ENCODE measurements around the gene MYL7.
A peak's percentile ranks its signal among the peaks of the same experiment; 100 is the strongest.

MYL7 gene

DNA sequence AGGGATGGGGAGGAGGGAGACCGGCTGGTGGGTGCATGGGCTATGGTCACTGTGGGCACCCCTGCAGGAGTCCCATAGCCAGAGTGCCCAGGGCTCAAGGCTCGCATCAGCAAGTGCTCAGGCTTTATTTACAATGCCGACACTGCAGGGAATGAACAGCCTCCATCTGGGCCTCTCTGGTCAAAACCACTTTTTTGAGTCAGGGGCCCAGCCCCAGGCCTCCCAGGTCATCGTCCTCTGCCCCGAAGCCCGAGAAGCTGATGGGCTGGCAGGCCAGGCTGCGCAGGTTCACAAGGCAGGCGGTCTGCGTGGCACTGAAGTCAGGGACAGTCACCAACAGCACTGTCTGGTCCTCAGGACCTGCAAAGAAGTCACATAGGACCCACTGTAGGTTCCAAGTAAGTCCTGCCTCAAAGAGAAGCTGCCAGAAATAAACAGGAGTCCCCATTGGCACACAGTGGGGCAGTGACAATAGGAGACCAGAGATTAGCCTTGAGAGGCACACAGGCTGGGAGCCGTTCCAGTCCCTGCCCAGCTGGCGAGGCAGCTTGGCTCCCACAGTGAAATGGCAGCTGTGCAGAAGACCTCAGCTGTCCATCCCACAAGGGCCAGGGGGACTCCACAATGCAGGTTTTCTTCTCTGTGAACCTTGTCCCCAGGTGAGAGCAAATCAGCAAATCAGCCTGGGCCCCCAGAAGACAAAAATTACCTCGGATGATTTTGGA lies 26.4 kb downstream of the MYL7 start:
- H3K27ac ChIP-seq, result no peak overlapping the region
- H3K36me3 ChIP-seq (ENCODE audit: insufficient read depth, low read length), result peaks cover 50% of the 10 kb centered on the region; the same call in 1 of the 2 replicates
- TF ChIP-seq EZH2 (IDR thresholded peaks at IDR 0.05) (no peak), POLR2AphosphoS5 (IDR thresholded peaks at IDR 0.05; ENCODE audit: borderline replicate concordance, low read depth, low read length) (no peak; the same call in 1 of the 2 replicates), FOXP2 (optimal IDR thresholded peaks at IDR 0.05; ENCODE audit: control extremely low read depth, extremely low read length, insufficient read depth) (no peak)
- no peak overlapping the region for H3K4me3 ChIP-seq
- no peak for DNase-seq (ENCODE audit: low read depth, low spot score)
- no peak overlapping the region for H3K9ac ChIP-seq (ENCODE audit: insufficient read length)
- no peaks in the 10 kb centered on the region for H3K9me3 ChIP-seq (ENCODE audit: low read depth, low read length)

DNA sequence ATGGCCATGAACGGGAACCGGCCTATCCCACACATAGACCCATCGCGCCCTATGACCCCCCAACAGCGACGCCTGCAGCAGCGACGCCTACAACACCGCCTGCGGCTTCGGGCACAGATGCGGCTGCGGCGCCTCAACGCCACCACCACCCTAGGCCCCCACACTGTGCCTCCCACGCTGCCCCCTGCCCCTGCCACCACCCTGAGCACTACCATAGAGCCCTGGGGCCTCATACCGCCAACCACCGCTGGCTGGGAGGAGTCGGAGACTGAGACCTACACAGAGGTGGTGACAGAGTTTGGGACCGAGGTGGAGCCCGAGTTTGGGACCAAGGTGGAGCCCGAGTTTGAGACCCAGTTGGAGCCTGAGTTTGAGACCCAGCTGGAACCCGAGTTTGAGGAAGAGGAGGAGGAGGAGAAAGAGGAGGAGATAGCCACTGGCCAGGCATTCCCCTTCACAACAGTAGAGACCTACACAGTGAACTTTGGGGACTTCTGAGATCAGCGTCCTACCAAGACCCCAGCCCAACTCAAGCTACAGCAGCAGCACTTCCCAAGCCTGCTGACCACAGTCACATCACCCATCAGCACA lies 27.3 kb downstream of the MYL7 start:
- no peak overlapping the region for H3K27ac ChIP-seq
- DNase-seq (ENCODE audit: low read depth, low spot score), result no peak
- no peak overlapping the region for H3K9ac ChIP-seq (ENCODE audit: insufficient read length)
- H3K36me3 ChIP-seq (ENCODE audit: insufficient read depth, low read length), result peaks cover 41% of the 10 kb centered on the region; the same call in 1 of the 2 replicates
- no peak for TF ChIP-seq FOXP2 (optimal IDR thresholded peaks at IDR 0.05; ENCODE audit: control extremely low read depth, extremely low read length, insufficient read depth)
- no peak for TF ChIP-seq EZH2 (IDR thresholded peaks at IDR 0.05)
- no peak for TF ChIP-seq POLR2AphosphoS5 (IDR thresholded peaks at IDR 0.05; ENCODE audit: borderline replicate concordance, low read depth, low read length)
- H3K4me3 ChIP-seq, result no peak overlapping the region
- no peaks in the 10 kb centered on the region for H3K9me3 ChIP-seq (ENCODE audit: low read depth, low read length)

DNA sequence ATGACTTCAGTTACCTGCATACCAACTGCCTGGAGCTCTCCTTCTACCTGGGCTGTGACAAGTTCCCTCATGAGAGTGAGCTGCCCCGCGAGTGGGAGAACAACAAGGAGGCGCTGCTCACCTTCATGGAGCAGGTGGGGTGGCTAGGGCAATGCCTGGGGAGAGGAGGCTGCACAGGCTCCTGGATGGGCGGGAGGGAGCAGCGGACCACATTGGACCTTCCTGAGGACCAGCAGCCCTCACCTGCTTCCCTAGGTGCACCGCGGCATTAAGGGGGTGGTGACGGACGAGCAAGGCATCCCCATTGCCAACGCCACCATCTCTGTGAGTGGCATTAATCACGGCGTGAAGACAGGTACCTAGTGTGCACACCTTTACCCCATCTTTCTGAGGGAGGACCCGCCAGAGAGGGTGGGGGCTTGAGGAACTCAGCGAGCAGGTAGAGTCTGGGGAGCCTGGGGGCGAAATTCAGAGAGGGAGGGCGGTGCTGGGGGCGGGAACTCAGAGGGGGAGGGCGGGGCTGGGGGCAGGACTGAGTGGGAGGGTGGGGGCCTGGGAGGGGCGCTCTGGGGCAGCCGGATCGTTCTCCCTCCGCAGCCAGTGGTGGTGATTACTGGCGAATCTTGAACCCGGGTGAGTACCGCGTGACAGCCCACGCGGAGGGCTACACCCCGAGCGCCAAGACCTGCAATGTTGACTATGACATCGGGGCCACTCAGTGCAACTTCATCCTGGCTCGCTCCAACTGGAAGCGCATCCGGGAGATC lies 28.0 kb downstream of the MYL7 start:
- peaks cover 37% of the 10 kb centered on the region; the same call in 1 of the 2 replicates for H3K36me3 ChIP-seq (ENCODE audit: insufficient read depth, low read length)

DNA sequence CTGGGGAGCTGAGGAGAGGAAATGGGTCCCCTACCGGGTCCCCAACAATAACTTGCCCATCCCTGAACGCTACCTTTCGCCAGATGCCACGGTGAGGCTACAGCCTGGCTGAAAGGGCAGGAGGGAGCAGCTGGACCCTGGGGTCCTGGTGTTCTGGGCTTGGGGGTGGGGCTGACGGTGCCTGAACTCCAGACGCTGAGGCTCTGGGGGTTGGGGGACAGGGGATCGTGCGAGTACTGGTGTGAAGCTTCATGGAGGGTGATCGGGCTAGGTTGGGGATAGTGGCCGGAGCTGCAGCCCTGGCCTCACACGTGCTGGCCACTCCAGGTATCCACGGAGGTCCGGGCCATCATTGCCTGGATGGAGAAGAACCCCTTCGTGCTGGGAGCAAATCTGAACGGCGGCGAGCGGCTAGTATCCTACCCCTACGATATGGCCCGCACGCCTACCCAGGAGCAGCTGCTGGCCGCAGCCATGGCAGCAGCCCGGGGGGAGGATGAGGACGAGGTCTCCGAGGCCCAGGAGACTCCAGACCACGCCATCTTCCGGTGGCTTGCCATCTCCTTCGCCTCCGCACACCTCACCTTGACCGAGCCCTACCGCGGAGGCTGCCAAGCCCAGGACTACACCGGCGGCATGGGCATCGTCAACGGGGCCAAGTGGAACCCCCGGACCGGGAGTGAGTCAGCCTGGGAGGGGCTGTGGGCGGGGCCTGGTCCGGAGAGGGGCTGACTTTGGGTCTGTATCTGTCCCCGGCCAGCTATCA lies 28.7 kb downstream of the MYL7 start:
- H3K27ac ChIP-seq, result no peak overlapping the region
- TF ChIP-seq POLR2AphosphoS5 (IDR thresholded peaks at IDR 0.05; ENCODE audit: borderline replicate concordance, low read depth, low read length) (no peak; the same call in 1 of the 2 replicates), FOXP2 (optimal IDR thresholded peaks at IDR 0.05; ENCODE audit: control extremely low read depth, extremely low read length, insufficient read depth) (no peak), EZH2 (IDR thresholded peaks at IDR 0.05) (no peak)
- H3K9me3 ChIP-seq (ENCODE audit: low read depth, low read length), result no peaks in the 10 kb centered on the region
- DNase-seq (ENCODE audit: low read depth, low spot score), result no peak
- no peak overlapping the region for H3K9ac ChIP-seq (ENCODE audit: insufficient read length)
- peaks cover 29% of the 10 kb centered on the region; the same call in 1 of the 2 replicates for H3K36me3 ChIP-seq (ENCODE audit: insufficient read depth, low read length)
- H3K4me3 ChIP-seq, result no peak overlapping the region

More for the DNA sequence above, 28.0 kb downstream of the MYL7 start:
- H3K4me3 ChIP-seq, result no peak overlapping the region
- H3K9ac ChIP-seq (ENCODE audit: insufficient read length), result no peak overlapping the region
- TF ChIP-seq EZH2 (IDR thresholded peaks at IDR 0.05) (no peak), POLR2AphosphoS5 (IDR thresholded peaks at IDR 0.05; ENCODE audit: borderline replicate concordance, low read depth, low read length) (peak; percentile 40; the same call in 1 of the 2 replicates)
- no peak for DNase-seq (ENCODE audit: low read depth, low spot score)
- H3K9me3 ChIP-seq (ENCODE audit: low read depth, low read length), result no peaks in the 10 kb centered on the region
- no peak overlapping the region for H3K27ac ChIP-seq

DNA sequence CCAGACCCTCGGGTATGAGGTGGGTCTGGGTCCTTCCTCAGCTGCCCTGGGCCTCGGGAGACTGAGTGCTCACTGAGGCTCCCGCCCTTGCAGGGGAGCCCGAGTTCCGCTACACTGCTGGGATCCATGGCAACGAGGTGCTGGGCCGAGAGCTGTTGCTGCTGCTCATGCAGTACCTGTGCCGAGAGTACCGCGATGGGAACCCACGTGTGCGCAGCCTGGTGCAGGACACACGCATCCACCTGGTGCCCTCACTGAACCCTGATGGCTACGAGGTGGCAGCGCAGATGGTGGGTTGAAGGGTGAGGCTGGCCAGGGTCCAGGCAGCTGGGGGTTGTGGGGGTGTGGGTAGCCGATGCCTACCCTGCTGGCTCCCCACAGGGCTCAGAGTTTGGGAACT lies 29.4 kb downstream of the MYL7 start:
- no peak overlapping the region for H3K4me3 ChIP-seq
- H3K9me3 ChIP-seq (ENCODE audit: low read depth, low read length), result no peaks in the 10 kb centered on the region
- DNase-seq (ENCODE audit: low read depth, low spot score), result no peak
- no peak overlapping the region for H3K9ac ChIP-seq (ENCODE audit: insufficient read length)
- no peak overlapping the region for H3K27ac ChIP-seq
- no peak for TF ChIP-seq EZH2 (IDR thresholded peaks at IDR 0.05)
- TF ChIP-seq POLR2AphosphoS5 (IDR thresholded peaks at IDR 0.05; ENCODE audit: borderline replicate concordance, low read depth, low read length), result no peak; the same call in 1 of the 2 replicates
- no peak for TF ChIP-seq FOXP2 (optimal IDR thresholded peaks at IDR 0.05; ENCODE audit: control extremely low read depth, extremely low read length, insufficient read depth)
- peaks cover 22% of the 10 kb centered on the region; the same call in 1 of the 2 replicates for H3K36me3 ChIP-seq (ENCODE audit: insufficient read depth, low read length)

DNA sequence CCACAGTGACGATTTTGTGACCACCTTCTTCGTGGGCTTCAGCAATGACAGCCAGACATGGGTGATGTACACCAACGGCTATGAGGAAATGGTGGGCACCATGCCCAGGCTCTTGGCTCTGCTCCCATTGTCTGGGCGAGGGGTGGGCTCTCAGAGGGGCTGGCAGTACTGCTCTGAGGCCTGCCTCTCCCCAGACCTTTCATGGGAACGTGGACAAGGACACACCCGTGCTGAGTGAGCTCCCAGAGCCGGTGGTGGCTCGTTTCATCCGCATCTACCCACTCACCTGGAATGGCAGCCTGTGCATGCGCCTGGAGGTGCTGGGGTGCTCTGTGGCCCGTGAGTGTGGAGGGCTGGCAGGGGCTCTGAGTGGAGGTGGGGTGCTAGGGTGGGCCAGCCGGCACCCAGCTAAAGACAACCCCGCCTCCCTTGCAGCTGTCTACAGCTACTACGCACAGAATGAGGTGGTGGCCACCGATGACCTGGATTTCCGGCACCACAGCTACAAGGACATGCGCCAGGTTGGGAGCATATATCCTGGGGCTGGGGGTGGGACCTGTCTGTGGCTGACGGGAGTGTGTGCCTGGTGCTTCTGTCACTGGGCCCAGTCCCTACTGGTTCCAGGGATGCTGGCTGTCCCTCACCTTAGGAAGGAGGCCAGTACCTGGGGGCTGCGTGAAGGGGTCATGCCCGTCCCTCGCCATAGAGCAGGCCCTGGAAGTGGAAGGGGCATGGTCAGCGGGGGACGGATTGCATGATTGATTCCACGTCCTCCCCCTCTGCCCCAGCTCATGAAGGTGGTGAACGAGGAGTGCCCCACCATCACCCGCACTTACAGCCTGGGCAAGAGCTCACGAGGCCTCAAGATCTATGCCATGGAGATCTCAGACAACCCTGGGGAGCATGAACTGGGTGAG lies 30.2 kb downstream of the MYL7 start:
- TF ChIP-seq EZH2 (IDR thresholded peaks at IDR 0.05) (no peak), POLR2AphosphoS5 (IDR thresholded peaks at IDR 0.05; ENCODE audit: borderline replicate concordance, low read depth, low read length) (no peak), FOXP2 (optimal IDR thresholded peaks at IDR 0.05; ENCODE audit: control extremely low read depth, extremely low read length, insufficient read depth) (no peak)
- Histone ChIP-seq H3K27ac (no peak overlapping the region), H3K36me3 (ENCODE audit: insufficient read depth, low read length) (peaks cover 20% of the 10 kb centered on the region; the same call in 1 of the 2 replicates), H3K9me3 (ENCODE audit: low read depth, low read length) (no peaks in the 10 kb centered on the region), H3K9ac (ENCODE audit: insufficient read length) (no peak overlapping the region), H3K4me3 (no peak overlapping the region)
- no peak for DNase-seq (ENCODE audit: low read depth, low spot score)

DNA sequence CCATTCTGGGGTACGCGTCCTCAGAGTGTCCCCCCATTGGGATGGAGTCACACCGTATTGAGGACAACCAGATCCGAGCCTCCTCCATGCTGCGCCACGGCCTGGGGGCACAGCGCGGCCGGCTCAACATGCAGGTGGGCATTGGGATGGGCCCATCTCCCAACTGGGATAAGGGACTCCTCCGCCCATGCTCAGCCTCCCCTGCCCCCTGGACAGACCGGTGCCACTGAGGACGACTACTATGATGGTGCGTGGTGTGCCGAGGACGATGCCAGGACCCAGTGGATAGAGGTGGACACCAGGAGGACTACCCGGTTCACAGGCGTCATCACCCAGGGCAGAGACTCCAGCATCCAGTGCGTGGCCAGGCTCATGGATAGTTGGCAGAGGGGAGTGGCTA lies 31.1 kb downstream of the MYL7 start:
- TF ChIP-seq FOXP2 (optimal IDR thresholded peaks at IDR 0.05; ENCODE audit: control extremely low read depth, extremely low read length, insufficient read depth) (no peak), POLR2AphosphoS5 (IDR thresholded peaks at IDR 0.05; ENCODE audit: borderline replicate concordance, low read depth, low read length) (no peak), EZH2 (IDR thresholded peaks at IDR 0.05) (no peak)
- no peak overlapping the region for H3K4me3 ChIP-seq
- peaks cover 15% of the 10 kb centered on the region; the same call in 1 of the 2 replicates for H3K36me3 ChIP-seq (ENCODE audit: insufficient read depth, low read length)

More for the DNA sequence above, 31.1 kb downstream of the MYL7 start:
- no peak for DNase-seq (ENCODE audit: low read depth, low spot score)
- H3K27ac ChIP-seq, result no peak overlapping the region
- H3K9me3 ChIP-seq (ENCODE audit: low read depth, low read length), result no peaks in the 10 kb centered on the region
- no peak overlapping the region for H3K9ac ChIP-seq (ENCODE audit: insufficient read length)
